ENCODE measurements around the gene DHDH. TPM values are rescaled to one million over a fixed set of nuclear protein-coding genes. Genes with fewer than 3 reads are reported as not detected.
A peak's percentile ranks its signal among the peaks of the same experiment; 100 is the strongest.
"Not testable (repeated sequence)": the region's sequence is repeated elsewhere in the genome, so short reads cannot be mapped to it uniquely, and the experiment has no call there.

Gene DHDH
- total and polyA plus RNA-seq, 2 experiments from 2014 or later, result 0.69 to 4.7 TPM

- Histone ChIP-seq H3K4me1 (ENCODE audit: insufficient read depth) (peaks cover 9% of the 10 kb centered on the region), H3K27ac (ENCODE audit: low read depth) (peak overlapping the region; percentile 3; the same call in 1 of the 2 replicates), H3K27me3 (ENCODE audit: insufficient read depth) (no peaks in the 10 kb centered on the region), H2AFZ (no peak overlapping the region), H3K9me2 (ENCODE audit: insufficient read depth) (no peaks in the 10 kb centered on the region), H3K4me2 (peak overlapping the region; percentile 95), H3K36me3 (ENCODE audit: insufficient read depth) (no peaks in the 10 kb centered on the region; the same call in 1 of the 2 replicates), H3K79me2 (replicated peaks; ENCODE audit: insufficient read depth) (peaks cover 19% of the 10 kb centered on the region), H3F3A (replicated peaks; ENCODE audit: low read depth) (peaks cover 9% of the 10 kb centered on the region), H3K4me3 (peak overlapping the region; percentile 75), H4K20me1 (replicated peaks; ENCODE audit: insufficient read depth) (no peaks in the 10 kb centered on the region)
- DNase-seq (ENCODE audit: low spot score), result peak; percentile 58
- H3K36me3 Mint-ChIP-seq (ENCODE audit: low read depth), result peaks cover 25% of the 10 kb centered on the region
- peaks cover 20% of the 10 kb centered on the region for H3K27me3 Mint-ChIP-seq (ENCODE audit: insufficient read depth, low read depth, poor library complexity)
- H3K4me3 Mint-ChIP-seq, result peak overlapping the region; percentile 97
- peak; percentile 19 for ATAC-seq
- TF ChIP-seq NANOG (IDR thresholded peaks at IDR 0.05; ENCODE audit: borderline replicate concordance) (no peak), EZH2phosphoT487 (IDR thresholded peaks at IDR 0.05; ENCODE audit: unreplicated experiment) (no peak), JUNB (IDR thresholded peaks at IDR 0.05; ENCODE audit: unreplicated experiment) (no peak), CREB1 (CRISPR knock-in tag; IDR thresholded peaks at IDR 0.05; ENCODE audit: low read depth) (peak; percentile 47; the same call in 1 of the 2 replicates), ZNF114 (CRISPR knock-in tag; IDR thresholded peaks at IDR 0.05) (no peak)
- TF ChIP-seq, protein P1, sequence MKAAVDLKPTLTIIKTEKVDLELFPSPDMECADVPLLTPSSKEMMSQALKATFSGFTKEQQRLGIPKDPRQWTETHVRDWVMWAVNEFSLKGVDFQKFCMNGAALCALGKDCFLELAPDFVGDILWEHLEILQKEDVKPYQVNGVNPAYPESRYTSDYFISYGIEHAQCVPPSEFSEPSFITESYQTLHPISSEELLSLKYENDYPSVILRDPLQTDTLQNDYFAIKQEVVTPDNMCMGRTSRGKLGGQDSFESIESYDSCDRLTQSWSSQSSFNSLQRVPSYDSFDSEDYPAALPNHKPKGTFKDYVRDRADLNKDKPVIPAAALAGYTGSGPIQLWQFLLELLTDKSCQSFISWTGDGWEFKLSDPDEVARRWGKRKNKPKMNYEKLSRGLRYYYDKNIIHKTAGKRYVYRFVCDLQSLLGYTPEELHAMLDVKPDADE (IDR thresholded peaks at IDR 0.05), result peak; percentile 97
- peak overlapping the region; percentile 94 for H3K27ac Mint-ChIP-seq
- H3K4me1 Mint-ChIP-seq, result peaks cover 5% of the 10 kb centered on the region; the same call in 2 of the 3 replicates
- H3K9me3 Mint-ChIP-seq, result no peaks in the 10 kb centered on the region
Measured at GRCh38 chr19:48900477-48901406, 32.8 kb upstream of the DHDH start.

GRCh38 chr19:48902291-48902690 is 31.2 kb upstream of the DHDH start:
- H3K79me2 ChIP-seq (replicated peaks; ENCODE audit: insufficient read depth), result peaks cover 19% of the 10 kb centered on the region
- DNase-seq (ENCODE audit: low spot score); H3K27me3 Mint-ChIP-seq (ENCODE audit: insufficient read depth, low read depth, poor library complexity); H3K4me1 Mint-ChIP-seq; H3K27ac ChIP-seq (ENCODE audit: low read depth); ATAC-seq; H4K20me1 ChIP-seq (replicated peaks; ENCODE audit: insufficient read depth); H3K9me2 ChIP-seq (ENCODE audit: insufficient read depth); H3K4me3 Mint-ChIP-seq; H3K9me3 Mint-ChIP-seq; H3K4me2 ChIP-seq; H3K4me3 ChIP-seq; H3K4me1 ChIP-seq (ENCODE audit: insufficient read depth); H3K27ac Mint-ChIP-seq; H2AFZ ChIP-seq; H3F3A ChIP-seq (replicated peaks; ENCODE audit: low read depth); H3K27me3 ChIP-seq (ENCODE audit: insufficient read depth); H3K36me3 ChIP-seq (ENCODE audit: insufficient read depth): not testable (repeated sequence)
- peaks cover 37% of the 10 kb centered on the region for H3K36me3 Mint-ChIP-seq (ENCODE audit: low read depth)

DNA sequence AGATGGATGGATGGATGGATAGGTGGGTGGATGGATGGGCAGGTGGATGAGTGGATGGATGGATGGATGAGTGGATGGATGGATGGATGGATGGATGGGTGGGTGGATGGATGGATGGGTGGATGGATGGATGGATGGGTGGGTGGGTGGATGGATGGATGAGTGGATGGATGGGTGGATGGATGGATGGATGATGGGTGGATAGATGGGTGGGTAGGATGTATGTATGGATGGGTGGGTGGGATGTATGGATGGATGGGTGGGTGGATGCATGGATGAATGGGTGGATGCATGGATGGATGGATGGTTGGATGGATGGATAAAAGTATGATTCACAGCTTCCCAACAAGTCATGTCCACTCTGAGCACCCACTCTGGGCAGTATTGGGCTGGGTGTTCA is 29.7 kb upstream of the DHDH start:
- Mint-ChIP-seq H3K36me3 (ENCODE audit: low read depth) (peaks cover 47% of the 10 kb centered on the region), H3K27me3 (ENCODE audit: insufficient read depth, low read depth, poor library complexity) (peaks cover 11% of the 10 kb centered on the region)
- not testable (repeated sequence) for H3K27ac ChIP-seq (ENCODE audit: low read depth); H3K27me3 ChIP-seq (ENCODE audit: insufficient read depth); H3K36me3 ChIP-seq (ENCODE audit: insufficient read depth); H3K4me3 ChIP-seq; H3K9me2 ChIP-seq (ENCODE audit: insufficient read depth); H4K20me1 ChIP-seq (replicated peaks; ENCODE audit: insufficient read depth); H3K4me1 Mint-ChIP-seq; H3K4me3 Mint-ChIP-seq; DNase-seq (ENCODE audit: low spot score); H3K27ac Mint-ChIP-seq; H3K9me3 Mint-ChIP-seq; H2AFZ ChIP-seq; H3K4me1 ChIP-seq (ENCODE audit: insufficient read depth); H3K4me2 ChIP-seq; ATAC-seq; H3F3A ChIP-seq (replicated peaks; ENCODE audit: low read depth)
- H3K79me2 ChIP-seq (replicated peaks; ENCODE audit: insufficient read depth), result peaks cover 19% of the 10 kb centered on the region

Data from GM23338 (cell line).